Body of pancreas (tissue), 4 donors: ENCODE measurements around the gene BTG3.

ENCODE experiments used
- POLR2A ChIP-seq, 3 donors: fragments of 450-650 bp; IDR thresholded peaks; one replicate each; pipeline ENCODE4 v1.6.1; 2016; ENCODE audit warnings: antibody characterized with exemption in 3 of 3, mild to moderate bottlenecking in 2 of 3
- TF ChIP-seq, protein P1 (sequence below), 7 experiments: fragments of 450-650 bp in 4 of 7; fragments of 200-600 bp in 3 of 7; sonication (generic) in 3 of 7; IDR thresholded peaks; one replicate each; pipeline ENCODE4 v1.5.1; 2016 to 2019; ENCODE audit warnings: antibody characterized with exemption in 7 of 7

DNA sequence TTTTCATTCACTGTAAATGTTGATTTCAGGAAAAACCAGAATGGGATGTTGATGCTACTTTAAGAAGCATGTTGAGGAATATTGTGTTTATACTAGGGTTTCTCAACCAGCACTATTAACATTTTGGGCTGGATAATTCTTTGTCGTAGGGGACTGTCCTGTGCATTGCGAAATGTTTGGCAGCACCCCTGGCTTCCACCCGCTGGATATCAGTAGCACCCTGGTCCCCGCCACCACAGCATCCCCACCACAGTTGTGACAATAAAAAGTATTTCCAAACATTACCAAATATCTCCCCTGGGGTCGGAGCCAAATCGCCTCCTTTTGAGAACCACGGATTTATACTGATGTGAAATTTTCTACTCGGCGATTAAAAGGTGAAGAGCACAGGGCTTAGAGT lies 41.9 kb downstream of the BTG3 start:
- TF ChIP-seq, protein P1, sequence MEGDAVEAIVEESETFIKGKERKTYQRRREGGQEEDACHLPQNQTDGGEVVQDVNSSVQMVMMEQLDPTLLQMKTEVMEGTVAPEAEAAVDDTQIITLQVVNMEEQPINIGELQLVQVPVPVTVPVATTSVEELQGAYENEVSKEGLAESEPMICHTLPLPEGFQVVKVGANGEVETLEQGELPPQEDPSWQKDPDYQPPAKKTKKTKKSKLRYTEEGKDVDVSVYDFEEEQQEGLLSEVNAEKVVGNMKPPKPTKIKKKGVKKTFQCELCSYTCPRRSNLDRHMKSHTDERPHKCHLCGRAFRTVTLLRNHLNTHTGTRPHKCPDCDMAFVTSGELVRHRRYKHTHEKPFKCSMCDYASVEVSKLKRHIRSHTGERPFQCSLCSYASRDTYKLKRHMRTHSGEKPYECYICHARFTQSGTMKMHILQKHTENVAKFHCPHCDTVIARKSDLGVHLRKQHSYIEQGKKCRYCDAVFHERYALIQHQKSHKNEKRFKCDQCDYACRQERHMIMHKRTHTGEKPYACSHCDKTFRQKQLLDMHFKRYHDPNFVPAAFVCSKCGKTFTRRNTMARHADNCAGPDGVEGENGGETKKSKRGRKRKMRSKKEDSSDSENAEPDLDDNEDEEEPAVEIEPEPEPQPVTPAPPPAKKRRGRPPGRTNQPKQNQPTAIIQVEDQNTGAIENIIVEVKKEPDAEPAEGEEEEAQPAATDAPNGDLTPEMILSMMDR (IDR thresholded peaks at IDR 0.05) = no peak
- no peak for TF ChIP-seq POLR2A (IDR thresholded peaks at IDR 0.05)
